H9 (cell line): ENCODE measurements around the gene PHLDA3. TPM values are rescaled to one million over a fixed set of nuclear protein-coding genes. Genes with fewer than 3 reads are reported as not detected.

Experiments used
- DNase-seq: peaks from one replicate; pipeline ENCODE4 v3.0.0-alpha.2; 2017
- H2AFZ ChIP-seq: one replicate; pipeline ENCODE4 v1.6.1; 2013; ENCODE audit warnings: mild to moderate bottlenecking, low read length, control low read depth, moderate library complexity
- H2AK5ac ChIP-seq: 2 replicates; pipeline ENCODE4 v1.6.1; 2013; ENCODE audit warnings: low read length, control low read depth, mixed read lengths; ENCODE audit not compliant: insufficient read length
- H2BK120ac ChIP-seq: one replicate; pipeline ENCODE4 v1.6.1; 2013; ENCODE audit warnings: low read depth, mild to moderate bottlenecking, low read length, control low read depth, inconsistent platforms; ENCODE audit not compliant: poor library complexity, severe bottlenecking
- H2BK12ac ChIP-seq: 2 replicates; pipeline ENCODE4 v1.6.1; 2013; ENCODE audit warnings: low read length, control low read depth, mixed read lengths, low read depth; ENCODE audit not compliant: insufficient read length
- H2BK15ac ChIP-seq: 2 replicates; pipeline ENCODE4 v1.6.1; 2013; ENCODE audit warnings: low read depth, low read length, control low read depth
- H2BK20ac ChIP-seq: one replicate; pipeline ENCODE4 v1.6.1; 2013; ENCODE audit warnings: low read depth, mild to moderate bottlenecking, low read length, control low read depth, inconsistent platforms; ENCODE audit not compliant: poor library complexity, severe bottlenecking
- H2BK5ac ChIP-seq: 2 replicates; pipeline ENCODE4 v1.6.1; 2013; ENCODE audit warnings: low read length, control low read depth, mixed read lengths; ENCODE audit not compliant: insufficient read length
- H3K14ac ChIP-seq: 2 replicates; pipeline ENCODE4 v1.6.1; 2013; ENCODE audit warnings: low read length, control low read depth; ENCODE audit not compliant: insufficient read depth
- H3K18ac ChIP-seq: 2 replicates; pipeline ENCODE4 v1.6.1; 2013; ENCODE audit warnings: low read depth, mild to moderate bottlenecking, mixed read lengths, low read length, control low read depth; ENCODE audit not compliant: insufficient read length
- H3K23ac ChIP-seq: 2 replicates; pipeline ENCODE4 v1.6.1; 2013; ENCODE audit warnings: low read length, control low read depth, mixed read lengths, low read depth; ENCODE audit not compliant: insufficient read length
- H3K23me2 ChIP-seq: 2 replicates; pipeline ENCODE4 v1.6.1; 2013; ENCODE audit warnings: low read depth, mild to moderate bottlenecking, mixed read lengths, low read length, control low read depth; ENCODE audit not compliant: insufficient read length, poor library complexity, severe bottlenecking
- H3K27ac ChIP-seq: 2 replicates; pipeline ENCODE4 v1.5.1; 2013; ENCODE audit warnings: low read length, control low read depth, mixed read lengths, low read depth; ENCODE audit not compliant: insufficient read length
- H3K27me3 ChIP-seq: 2 replicates; pipeline ENCODE4 v1.6.1; 2013; ENCODE audit warnings: low read length, control low read depth, inconsistent platforms; ENCODE audit not compliant: insufficient read depth
- H3K4ac ChIP-seq: 2 replicates; pipeline ENCODE4 v1.6.1; 2013; ENCODE audit warnings: low read depth, mild to moderate bottlenecking, control low read depth, inconsistent platforms, low read length, moderate library complexity
- H3K4me1 ChIP-seq: 2 replicates; pipeline ENCODE4 v1.6.1; 2013; ENCODE audit warnings: low read length, control low read depth, inconsistent platforms; ENCODE audit not compliant: insufficient read depth
- H3K4me2 ChIP-seq: 2 replicates; pipeline ENCODE4 v1.6.1; 2013; ENCODE audit warnings: low read length, control low read depth, mixed read lengths; ENCODE audit not compliant: insufficient read length, insufficient read depth
- H3K56ac ChIP-seq: 2 replicates; pipeline ENCODE4 v1.6.1; 2013; ENCODE audit warnings: low read depth, mild to moderate bottlenecking, mixed read lengths, low read length, control low read depth; ENCODE audit not compliant: insufficient read length
- H3K79me1 ChIP-seq: 2 replicates; pipeline ENCODE4 v1.6.1; 2013; ENCODE audit warnings: low read depth, mild to moderate bottlenecking, moderate library complexity, low read length, control low read depth, inconsistent platforms; ENCODE audit not compliant: insufficient read depth, poor library complexity, severe bottlenecking
- H3K79me2 ChIP-seq: 2 replicates; pipeline ENCODE4 v1.6.1; 2013; ENCODE audit warnings: low read length, control low read depth, inconsistent platforms; ENCODE audit not compliant: insufficient read depth
- H3K9ac ChIP-seq: 2 replicates; pipeline ENCODE4 v1.6.1; 2013; ENCODE audit warnings: low read length, control low read depth, mixed read lengths; ENCODE audit not compliant: insufficient read length; ENCODE audit errors: extremely low read depth
- H3K9me3 ChIP-seq: one replicate; pipeline ENCODE4 v1.6.1; 2013; ENCODE audit warnings: low read depth, low read length, inconsistent platforms; ENCODE audit not compliant: control insufficient read depth
- H3T11ph ChIP-seq: one replicate; pipeline ENCODE4 v1.6.1; 2013; ENCODE audit warnings: mild to moderate bottlenecking, low read length, control low read depth, inconsistent platforms
- H4K20me1 ChIP-seq: one replicate; pipeline ENCODE4 v1.6.1; 2013; ENCODE audit not compliant: control insufficient read depth, insufficient read length, insufficient read depth
- H4K5ac ChIP-seq: 2 replicates; pipeline ENCODE4 v1.6.1; 2013; ENCODE audit warnings: low read depth, mild to moderate bottlenecking, mixed read lengths, low read length, control low read depth; ENCODE audit not compliant: insufficient read length
- H4K8ac ChIP-seq: replicated peaks from 2 replicates; pipeline ENCODE4 v1.6.1; 2013; ENCODE audit warnings: low read length, control low read depth, mixed read lengths, low read depth; ENCODE audit not compliant: insufficient read length
- H4K91ac ChIP-seq: 2 replicates; pipeline ENCODE4 v1.6.1; 2013; ENCODE audit warnings: low read depth, mild to moderate bottlenecking, moderate library complexity, mixed read lengths, low read length, control low read depth; ENCODE audit not compliant: insufficient read length
- H3K27ac Mint-ChIP-seq, 3 experiments: 2 replicates in 2 of 3; 3 replicates in 1 of 3; pipeline ENCODE4 v1.8.0; 2020 to 2021; ENCODE audit warnings: mixed read lengths in 3 of 3, mild to moderate bottlenecking in 1 of 3, moderate library complexity in 1 of 3
- H3K27me3 Mint-ChIP-seq: 2 replicates; pipeline ENCODE4 v1.8.0; 2021; ENCODE audit warnings: low read depth, mild to moderate bottlenecking, moderate library complexity, mixed read lengths
- H3K36me3 Mint-ChIP-seq, 3 experiments: 2 replicates in 2 of 3; 3 replicates in 1 of 3; pipeline ENCODE4 v1.8.0; 2020 to 2021; ENCODE audit warnings: low read depth in 3 of 3, mixed read lengths in 3 of 3; ENCODE audit not compliant: insufficient read depth in 1 of 3
- H3K4me1 Mint-ChIP-seq, 2 experiments: 2 replicates each; pipeline ENCODE4 v1.8.0; 2020; ENCODE audit warnings: mixed read lengths in 2 of 2
- H3K4me3 Mint-ChIP-seq, 2 experiments: 2 replicates in 1 of 2; 3 replicates in 1 of 2; pipeline ENCODE4 v1.8.0; 2020 to 2021; ENCODE audit warnings: mild to moderate bottlenecking in 2 of 2, mixed read lengths in 2 of 2, moderate library complexity in 1 of 2
- H3K9me3 Mint-ChIP-seq, 2 experiments: 2 replicates in 1 of 2; 3 replicates in 1 of 2; pipeline ENCODE4 v1.8.0; 2020; ENCODE audit warnings: mild to moderate bottlenecking in 2 of 2, mixed read lengths in 2 of 2, moderate library complexity in 1 of 2
- CTCF ChIP-seq: fragments of 200-600 bp; sonication (generic); conservative IDR thresholded peaks from 3 replicates; pipeline ENCODE4 v1.8.0; 2021; ENCODE audit warnings: antibody characterized with exemption, mild to moderate bottlenecking
- WGBS: extraction: QIAGEN DNeasy Blood & Tissue Kit; methylation state at CpG from one replicate; pipeline ENCODE4 v1.1.7; 2013; ENCODE audit warnings: missing lambda C conversion rate, low lambda C conversion rate, mixed read lengths; ENCODE audit not compliant: insufficient read length; ENCODE audit errors: extremely low coverage; 5-methylcytosine and 5-hydroxymethylcytosine counted together
- total RNA-seq: library from RNA; stranded (reverse); gene quantifications from 2 replicates; pipeline ENCODE4 v1.2.1, GENCODE V29; 2021

PHLDA3 gene
- total RNA-seq, 1 experiment from 2014 or later, result 53.9 TPM

GRCh38 chr1:201443747-201444146 lies 25.2 kb downstream of the PHLDA3 start:
- no peaks in the 10 kb centered on the region for H4K20me1 ChIP-seq
- H3K23ac ChIP-seq, result no peak overlapping the region
- peaks cover 5% of the 10 kb centered on the region for H3K27me3 Mint-ChIP-seq
- TF ChIP-seq CTCF, result no peak
- peak overlapping the region in 1 of 3 experiments; percentile 20; a peak in 1 of 7 replicates for H3K27ac Mint-ChIP-seq
- no peak overlapping the region for H3K56ac ChIP-seq
- H2AK5ac ChIP-seq, result no peak overlapping the region
- H2BK20ac ChIP-seq, result no peak overlapping the region
- peaks cover 0 to 3% of the 10 kb centered on the region in 2 experiments; a peak in 2 of 5 replicates for H3K9me3 Mint-ChIP-seq
- no peak overlapping the region for H4K8ac ChIP-seq
- H3K36me3 Mint-ChIP-seq, result no peaks in the 10 kb centered on the region
- no peak overlapping the region for H3K4ac ChIP-seq
- H3K23me2 ChIP-seq, result no peaks in the 10 kb centered on the region
- H3T11ph ChIP-seq, result no peak overlapping the region
- no peak overlapping the region for H3K14ac ChIP-seq
- H2BK5ac ChIP-seq, result no peak overlapping the region
- no peak overlapping the region for H3K9ac ChIP-seq
- no peak overlapping the region for H2BK12ac ChIP-seq
- no peak overlapping the region for H3K4me3 Mint-ChIP-seq
- H3K79me2 ChIP-seq, result no peaks in the 10 kb centered on the region
- no peak overlapping the region for H3K4me2 ChIP-seq
- H3K27me3 ChIP-seq, result no peaks in the 10 kb centered on the region
- no peak overlapping the region for H3K18ac ChIP-seq
- H2BK120ac ChIP-seq, result no peak overlapping the region
- peak; percentile 24 for DNase-seq
- H3K4me1 Mint-ChIP-seq, result peaks cover 12 to 17% of the 10 kb centered on the region in 2 experiments
- WGBS, result no CpG with 5 or more reads among the region's 7 CpGs
- H2AFZ ChIP-seq, result no peak overlapping the region
- H3K4me1 ChIP-seq, result no peaks in the 10 kb centered on the region; the same call in 1 of the 2 replicates
- H4K91ac ChIP-seq, result no peak overlapping the region
- H3K9me3 ChIP-seq, result no peaks in the 10 kb centered on the region
- no peak overlapping the region for H3K27ac ChIP-seq
- no peak overlapping the region for H2BK15ac ChIP-seq
- no peak overlapping the region for H4K5ac ChIP-seq
- H3K79me1 ChIP-seq, result no peaks in the 10 kb centered on the region
